ENCODE results near the gene AKR7A3.
"Not testable (repeated sequence)": the region's sequence is repeated elsewhere in the genome, so short reads cannot be mapped to it uniquely, and the experiment has no call there.

The AKR7A3 gene

DNA sequence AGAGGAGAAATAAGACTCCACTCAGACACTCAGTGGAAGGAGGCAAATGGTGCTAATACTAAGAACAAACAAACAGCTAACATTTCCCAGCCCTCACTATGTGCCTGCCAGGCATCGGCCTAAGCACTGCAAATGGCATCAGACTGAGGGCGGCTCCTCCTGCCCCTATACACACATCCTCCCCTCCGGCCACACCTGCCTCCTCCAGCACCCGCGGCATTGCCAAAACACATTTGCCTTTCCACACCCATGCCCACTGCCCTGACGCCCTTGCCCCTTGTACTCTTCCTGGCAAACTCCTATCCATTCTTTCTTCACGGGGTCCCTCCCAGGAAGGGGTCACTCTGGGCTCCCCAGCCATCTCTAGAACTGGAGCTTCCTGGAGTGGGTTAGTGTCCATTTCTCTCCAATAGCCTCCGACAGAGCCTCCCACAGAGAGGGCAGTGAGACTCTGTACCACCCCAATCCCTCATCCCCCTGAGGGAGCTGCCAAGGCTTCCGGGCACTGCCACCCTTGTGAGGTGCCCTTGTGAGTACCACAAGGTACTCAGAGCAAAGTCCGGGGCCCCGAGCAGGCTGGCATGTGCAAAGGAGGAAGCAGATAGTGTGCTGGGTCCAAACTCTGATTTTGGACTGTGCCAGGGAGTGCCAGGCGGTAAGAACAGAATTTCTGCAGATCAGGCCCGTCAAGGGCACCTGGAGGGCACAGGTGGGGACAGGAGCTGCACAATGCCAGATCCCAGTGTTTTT, 959 bp downstream of the AKR7A3 start:
- no peak for DNase-seq

GRCh38 chr1:19285807-19286206, 2.8 kb downstream of the AKR7A3 start:
- DNase-seq = not testable (repeated sequence)

DNA sequence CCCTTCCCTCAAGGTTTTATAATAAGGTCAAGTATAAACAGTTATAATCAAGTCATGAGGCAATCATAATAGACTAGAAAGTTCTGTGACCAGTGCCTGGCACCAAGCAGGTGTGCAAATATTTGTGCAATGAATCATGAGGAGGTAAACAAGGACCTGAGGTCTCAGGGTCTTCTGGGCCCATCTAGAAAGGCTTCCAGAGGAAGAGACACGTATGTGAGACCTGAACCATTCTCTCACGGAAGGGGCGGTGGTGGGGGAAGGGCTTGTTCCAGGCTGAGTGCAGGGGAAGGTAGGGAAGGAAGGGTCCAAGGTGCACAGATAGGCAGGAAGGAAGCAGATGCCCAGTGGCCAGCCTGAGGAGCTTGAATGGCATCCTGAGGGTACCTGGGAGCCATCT, 3.2 kb downstream of the AKR7A3 start:
- not testable (repeated sequence) for DNase-seq

- DNase-seq = no peak
Observed at GRCh38 chr1:19284881-19285280, 3.7 kb downstream of the AKR7A3 start.

DNA sequence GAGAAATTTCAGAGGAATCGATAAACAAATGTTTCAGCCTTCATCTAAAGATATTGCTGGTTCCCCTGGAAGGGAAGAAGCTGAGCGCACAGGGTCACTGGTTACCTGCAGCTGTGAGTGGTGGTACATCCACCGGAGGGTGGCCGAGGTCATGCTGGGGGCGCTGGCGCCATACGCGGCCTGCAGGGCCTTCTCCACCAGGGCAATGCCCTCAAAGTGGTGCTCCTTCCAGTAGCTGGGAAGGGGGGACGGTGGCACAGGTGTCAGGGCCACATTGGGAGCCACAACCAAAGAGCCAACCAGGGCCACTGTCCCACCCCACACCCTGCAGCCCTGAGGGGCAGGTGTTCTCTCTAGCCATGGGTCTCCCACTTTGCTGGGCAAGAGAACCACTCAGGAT, 4.7 kb downstream of the AKR7A3 start:
- no peak for DNase-seq

GRCh38 chr1:19274636-19275035, 13.9 kb downstream of the AKR7A3 start:
- DNase-seq = no peak

- not testable (repeated sequence) for DNase-seq
Observed at GRCh38 chr1:19273844-19274531, 14.6 kb downstream of the AKR7A3 start.

DNA sequence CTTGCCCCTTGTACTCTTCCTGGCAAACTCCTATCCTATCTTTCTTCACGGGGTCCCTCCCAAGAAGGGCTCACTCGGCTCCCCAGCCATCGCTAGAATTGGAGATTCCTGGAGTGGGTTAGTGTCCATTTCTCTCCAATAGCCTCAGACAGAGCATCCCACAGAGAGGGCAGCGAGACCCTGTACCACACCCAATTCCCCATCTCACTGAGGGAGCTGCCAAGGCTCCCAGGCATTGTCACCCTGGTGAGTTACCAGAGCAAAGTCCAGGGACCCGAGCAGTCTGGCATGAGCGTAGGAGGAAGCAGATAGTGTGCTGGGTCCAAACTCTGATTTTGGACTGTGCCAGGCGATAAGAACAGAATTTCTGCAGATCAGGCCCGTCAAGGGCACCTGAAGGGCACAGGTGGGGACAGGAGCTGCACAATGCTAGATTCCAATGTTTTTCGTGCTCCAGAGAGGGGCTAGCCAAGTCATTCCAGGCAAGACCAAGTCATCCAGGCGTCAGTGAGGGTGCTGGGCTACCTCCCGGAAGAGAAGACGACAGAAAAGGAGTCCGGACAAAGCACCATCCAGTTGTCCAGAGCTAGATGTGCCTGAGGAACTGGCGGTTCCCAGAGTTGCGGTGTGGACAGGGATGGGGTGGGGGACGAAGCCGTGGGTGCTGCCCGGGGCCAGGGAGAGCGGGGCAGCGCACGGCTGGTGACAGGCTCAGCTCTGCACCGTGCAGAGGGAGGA, 15.3 kb downstream of the AKR7A3 start:
- no peak for DNase-seq

- DNase-seq = no peak
Observed at GRCh38 chr1:19272064-19272463, 16.5 kb downstream of the AKR7A3 start.

- not testable (repeated sequence) for DNase-seq
Observed at GRCh38 chr1:19270343-19270730, 18.2 kb downstream of the AKR7A3 start.

DNA sequence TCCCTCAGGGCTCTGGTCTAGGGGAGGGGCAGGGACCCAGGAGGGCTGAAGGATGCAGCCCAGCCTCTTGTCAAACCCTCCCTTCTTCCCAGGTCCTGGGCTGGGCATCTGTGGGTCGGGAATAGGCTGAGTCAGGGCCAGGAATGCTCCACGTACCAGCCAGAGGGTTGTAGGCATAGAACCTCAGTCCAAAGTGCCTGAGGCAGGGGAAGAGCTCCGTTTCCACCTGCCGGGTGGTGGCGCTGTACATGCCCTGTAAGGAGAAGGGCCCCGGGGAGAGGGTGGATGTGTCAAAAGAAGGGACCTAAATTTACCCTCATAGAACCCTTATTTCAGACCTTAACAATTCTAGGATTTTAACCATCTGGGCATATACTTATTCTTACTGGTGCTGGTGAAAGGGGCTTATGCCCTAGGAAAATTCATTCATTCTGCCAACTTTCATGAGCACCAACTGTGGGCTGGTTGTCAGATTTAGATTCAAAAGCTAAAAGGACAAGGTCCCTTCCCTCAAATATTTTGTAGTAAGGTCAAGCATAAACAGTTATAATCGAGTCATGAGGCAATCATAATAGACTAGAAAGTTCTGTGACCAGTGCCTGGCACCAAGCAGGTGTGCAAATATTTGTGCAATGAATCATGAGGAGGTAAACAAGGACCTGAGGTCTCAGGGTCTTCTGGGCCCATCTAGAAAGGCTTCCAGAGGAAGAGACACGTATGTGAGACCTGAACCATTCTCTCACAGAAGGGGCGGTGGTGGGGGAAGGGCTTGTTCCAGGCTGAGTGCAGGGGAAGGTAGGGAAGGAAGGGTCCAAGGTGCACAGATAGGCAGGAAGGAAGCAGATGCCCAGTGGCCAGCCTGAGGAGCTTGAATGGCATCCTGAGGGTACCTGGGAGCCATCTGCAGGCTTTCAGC, 18.9 kb downstream of the AKR7A3 start:
- not testable (repeated sequence) for DNase-seq

GRCh38 chr1:19268445-19268844, 20.1 kb downstream of the AKR7A3 start:
- no peak for DNase-seq

DNA sequence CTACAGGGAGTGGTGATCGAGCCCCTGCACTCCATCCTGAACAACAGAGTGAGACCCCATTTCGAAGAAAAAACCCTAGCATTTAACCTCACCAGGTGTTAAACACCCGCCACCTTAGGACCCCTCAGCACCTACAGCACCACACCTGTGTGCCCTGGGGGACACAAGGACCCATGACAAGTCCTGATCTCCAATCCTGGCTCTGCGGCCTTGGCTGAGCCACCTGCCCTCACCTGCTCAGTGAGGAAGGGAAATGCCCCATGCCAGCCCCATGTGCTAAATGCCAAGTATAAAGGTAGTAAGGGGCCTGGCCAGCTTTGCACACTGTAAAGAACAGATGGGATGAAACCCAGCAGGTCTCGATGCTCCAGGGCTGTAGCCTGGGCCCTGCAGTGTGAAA, 25.8 kb downstream of the AKR7A3 start:
- no peak for DNase-seq

DNA sequence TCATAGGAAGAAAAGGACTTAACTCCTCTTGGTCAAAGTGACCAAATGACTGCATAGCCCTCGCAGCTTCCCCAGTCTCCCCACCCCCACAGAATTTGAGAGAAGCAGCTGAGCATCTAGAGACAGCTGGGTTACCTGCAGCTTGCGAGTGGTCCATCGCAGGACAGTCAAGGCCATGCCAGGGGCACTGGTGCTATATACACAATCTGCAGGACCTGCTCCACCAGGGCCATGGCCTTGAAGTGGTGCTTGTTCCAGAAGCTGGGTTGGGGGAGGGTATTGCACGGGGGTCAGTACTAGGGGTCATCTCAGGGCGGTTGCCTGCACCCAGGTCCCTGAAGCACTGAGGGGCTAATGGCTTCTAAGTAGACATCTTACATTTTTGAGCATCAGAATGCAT, 26.5 kb downstream of the AKR7A3 start:
- no peak for DNase-seq

DNA sequence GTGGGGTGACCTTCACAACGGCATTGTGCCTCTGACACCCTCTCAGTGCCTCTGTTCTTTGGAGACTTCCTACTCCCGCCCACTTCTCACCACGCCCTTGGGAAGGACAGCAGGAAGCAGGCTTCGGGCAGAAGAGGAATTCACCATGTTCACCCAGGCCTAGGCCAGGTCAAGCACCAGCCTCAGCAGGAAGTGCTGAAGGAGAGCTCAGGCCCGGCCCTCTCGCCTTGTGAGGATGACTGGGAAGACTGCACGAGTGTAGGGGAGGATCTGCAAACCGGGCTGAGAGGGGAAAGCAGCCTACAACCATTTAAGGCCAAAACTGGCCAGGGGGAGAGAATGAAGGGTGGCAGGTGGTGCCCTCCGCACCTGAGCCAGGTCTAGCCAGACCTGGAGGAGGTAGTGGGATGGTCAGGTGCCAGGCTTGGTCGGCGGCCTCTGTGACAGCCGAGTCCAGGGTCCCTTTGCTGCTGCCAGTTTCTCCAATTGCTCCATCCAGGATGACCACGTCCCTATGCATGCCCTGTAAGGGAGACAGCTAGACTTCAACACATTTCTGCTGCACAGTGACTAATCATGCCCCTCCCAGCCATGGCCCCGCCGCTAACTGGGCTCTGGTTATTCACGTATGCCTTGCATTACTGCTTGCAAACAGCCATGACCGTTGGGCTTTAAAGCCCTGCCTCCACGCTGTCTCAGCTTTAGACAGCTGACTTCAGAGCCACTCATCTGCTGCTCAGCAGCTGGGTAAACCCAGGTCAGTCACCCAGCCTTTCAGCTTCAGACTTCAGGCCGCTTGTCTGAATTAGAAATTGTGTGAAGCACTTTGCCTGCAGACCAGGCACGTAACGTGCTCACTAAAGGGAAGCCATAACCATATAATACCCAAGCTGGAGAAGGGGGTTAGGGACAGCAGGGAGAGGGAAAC, 28.1 kb downstream of the AKR7A3 start:
- no peak for DNase-seq

- DNase-seq = no peak
Observed at GRCh38 chr1:19258353-19258752, 30.2 kb downstream of the AKR7A3 start.

- no peak for DNase-seq
Observed at GRCh38 chr1:19257178-19257914, 31.2 kb downstream of the AKR7A3 start.

DNA sequence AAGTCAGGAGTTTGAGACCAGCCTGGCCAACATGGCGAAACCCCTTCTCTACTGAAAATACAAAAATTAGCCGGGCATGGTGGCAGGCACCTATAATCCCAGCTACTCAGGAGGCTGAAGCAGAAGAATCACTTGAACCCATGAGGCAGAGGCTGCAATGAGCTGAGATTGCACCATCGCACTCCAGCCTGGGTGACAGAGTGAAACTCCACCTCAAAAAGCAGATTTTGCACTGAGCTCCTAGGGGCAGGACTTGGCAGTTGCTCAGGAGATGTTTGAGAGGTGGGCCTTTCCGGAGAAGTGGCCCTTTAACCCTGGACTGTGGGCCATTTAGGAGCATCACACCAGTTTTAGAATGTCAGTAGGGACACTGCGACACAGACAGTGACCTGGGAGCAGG, 32.3 kb downstream of the AKR7A3 start:
- DNase-seq = not testable (repeated sequence)

GRCh38 chr1:19255288-19255687, 33.3 kb downstream of the AKR7A3 start:
- no peak for DNase-seq

DNA sequence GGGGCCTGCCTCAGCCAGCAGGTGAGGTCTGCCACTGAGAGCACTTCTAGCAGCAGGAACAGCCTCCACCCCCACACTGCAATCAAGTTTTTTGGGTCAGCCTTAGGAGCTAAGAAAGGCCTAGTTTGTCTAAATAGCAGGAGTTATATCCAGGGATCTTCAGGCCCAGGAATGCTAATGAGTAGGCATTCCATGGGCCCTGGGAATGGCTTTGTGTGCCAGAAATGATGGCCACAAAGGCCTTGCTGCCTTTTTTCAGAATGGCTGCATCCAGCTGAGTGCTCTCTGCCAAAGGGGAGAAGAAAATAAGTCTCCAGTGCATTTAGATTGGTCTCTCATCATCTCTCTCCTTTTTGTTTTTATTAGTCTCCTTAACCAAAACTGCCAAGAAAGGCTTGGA, 34.2 kb downstream of the AKR7A3 start:
- no peak for DNase-seq

Measured in activated CD4-positive, alpha-beta T cell treated with anti-CD3 and anti-CD28 coated beads for 4 hours (primary cell).